H1 (cell line): ENCODE measurements around the gene HYCC1. TPM values are rescaled to one million over a fixed set of nuclear protein-coding genes. Genes with fewer than 3 reads are reported as not detected.

Experiments used
- CTCF ChIA-PET: fragments of 300-600 bp; sonication (Branson Sonifier 250); formaldehyde crosslinking; loops from one replicate; lab custom pipeline; 2021; ENCODE audit not compliant: partially characterized antibody; lab: Charles Lee
- POLR2A ChIA-PET: fragments of 300-600 bp; sonication (Branson Sonifier 250); formaldehyde crosslinking; loops from one replicate; lab custom pipeline; 2021; ENCODE audit warnings: inconsistent platforms; ENCODE audit not compliant: partially characterized antibody; lab: Charles Lee
- DNase-seq, 2 experiments: peaks; one replicate each; pipeline versions ENCODE4 v3.0.0 to v3.0.0-alpha.2; 2010 to 2022; ENCODE audit warnings: low spot score in 2 of 2, low read depth in 1 of 2, mixed read lengths in 1 of 2
- FAIRE-seq: peaks from 2 replicates; lab custom pipeline; 2011; peaks lifted over from hg19 to GRCh38; lab: Jason Lieb, UNC
- H2AFZ ChIP-seq: 2 replicates; pipeline ENCODE4 v1.8.1; 2012; ENCODE audit warnings: low read length, inconsistent platforms
- H2AK5ac ChIP-seq: 2 replicates; pipeline ENCODE4 v1.6.1; 2013; ENCODE audit warnings: low read depth, low read length
- H2BK120ac ChIP-seq: replicated peaks from 2 replicates; pipeline ENCODE3; 2013; ENCODE audit warnings: low read depth, low read length, inconsistent platforms
- H2BK12ac ChIP-seq: 2 replicates; pipeline ENCODE4 v1.6.1; 2013; ENCODE audit warnings: low read depth, low read length
- H2BK15ac ChIP-seq: 2 replicates; pipeline ENCODE4 v1.6.1; 2013; ENCODE audit warnings: low read length
- H2BK20ac ChIP-seq: 2 replicates; pipeline ENCODE4 v1.6.1; 2013; ENCODE audit warnings: low read length
- H2BK5ac ChIP-seq: 2 replicates; pipeline ENCODE4 v1.6.1; 2013; ENCODE audit warnings: low read depth, low read length
- H3K14ac ChIP-seq: 2 replicates; pipeline ENCODE4 v1.6.1; 2013; ENCODE audit warnings: inconsistent platforms; ENCODE audit not compliant: insufficient read length
- H3K18ac ChIP-seq: 2 replicates; pipeline ENCODE4 v1.6.1; 2013; ENCODE audit warnings: low read length; ENCODE audit errors: extremely low read depth
- H3K23ac ChIP-seq: 2 replicates; pipeline ENCODE4 v1.6.1; 2013; ENCODE audit warnings: inconsistent platforms; ENCODE audit not compliant: insufficient read length
- H3K23me2 ChIP-seq: 2 replicates; pipeline ENCODE4 v1.6.1; 2013; ENCODE audit warnings: low read depth, low read length
- H3K27ac ChIP-seq: 2 replicates; pipeline ENCODE4 v1.6.1; 2011; ENCODE audit warnings: low read depth, low read length, inconsistent platforms
- H3K27me3 ChIP-seq, 4 experiments: replicated peaks in 1 of 4; 1 replicate in 1 of 4; 2 replicates in 3 of 4; pipeline versions ENCODE4 v1.6.1 to v1.8.1; 2011 to 2013; ENCODE audit warnings: low read length in 3 of 4, mild to moderate bottlenecking in 3 of 4, inconsistent platforms in 2 of 4, mixed read lengths in 2 of 4, moderate library complexity in 1 of 4; ENCODE audit not compliant: control insufficient read depth in 3 of 4, insufficient read depth in 3 of 4; ENCODE audit errors: extremely low read depth in 1 of 4
- H3K36me3 ChIP-seq, 4 experiments: 2 replicates each; pipeline versions ENCODE4 v1.6.1 to v1.8.1; 2011 to 2013; ENCODE audit warnings: mild to moderate bottlenecking in 4 of 4, low read length in 3 of 4, moderate library complexity in 2 of 4, control low read depth in 1 of 4, inconsistent platforms in 1 of 4; ENCODE audit not compliant: insufficient read depth in 4 of 4, control insufficient read depth in 2 of 4
- H3K4ac ChIP-seq: replicated peaks from 2 replicates; pipeline ENCODE3; 2013; ENCODE audit warnings: low read length, low read depth, mixed read lengths, inconsistent platforms; ENCODE audit not compliant: insufficient read length
- H3K4me1 ChIP-seq, 4 experiments: replicated peaks in 1 of 4; 1 replicate in 1 of 4; 2 replicates in 3 of 4; pipeline versions ENCODE4 v1.6.1 to v1.8.1; 2011 to 2013; ENCODE audit warnings: low read length in 3 of 4, inconsistent platforms in 2 of 4, mixed read lengths in 1 of 4; ENCODE audit not compliant: insufficient read depth in 4 of 4, control insufficient read depth in 3 of 4
- H3K4me2 ChIP-seq, 2 experiments: 2 replicates each; pipeline versions ENCODE4 v1.6.1 to v1.8.1; 2011 to 2013; ENCODE audit warnings: low read depth in 2 of 2, low read length in 2 of 2, control low read depth in 1 of 2, inconsistent platforms in 1 of 2, mild to moderate bottlenecking in 1 of 2; ENCODE audit not compliant: insufficient read depth in 1 of 2
- H3K4me3 ChIP-seq, 4 experiments: fragments of 200-600, 300-600 bp in 1 of 4; sonication (generic), shearing (Covaris generic), sonication (Bioruptor Twin) in 1 of 4; 2 replicates each; pipeline versions ENCODE4 v1.5.1 to v1.8.1; 2011 to 2016; ENCODE audit warnings: low read length in 4 of 4, low read depth in 3 of 4, control low read depth in 2 of 4, inconsistent platforms in 2 of 4, mild to moderate bottlenecking in 2 of 4, mixed read lengths in 1 of 4, moderate library complexity in 1 of 4; ENCODE audit not compliant: insufficient read depth in 2 of 4; ENCODE audit errors: extremely low read depth in 1 of 4
- H3K56ac ChIP-seq: replicated peaks from 2 replicates; pipeline ENCODE3; 2013; ENCODE audit warnings: low read depth, mild to moderate bottlenecking, mixed read lengths, low read length, inconsistent platforms; ENCODE audit not compliant: insufficient read length
- H3K79me1 ChIP-seq: 2 replicates; pipeline ENCODE4 v1.6.1; 2013; ENCODE audit warnings: low read depth, low read length, control low read depth
- H3K79me2 ChIP-seq, 2 experiments: 2 replicates each; pipeline versions ENCODE4 v1.6.1 to v1.8.1; 2012 to 2013; ENCODE audit warnings: low read length in 2 of 2, mild to moderate bottlenecking in 2 of 2, inconsistent platforms in 1 of 2; ENCODE audit not compliant: insufficient read depth in 2 of 2, control insufficient read depth in 1 of 2
- H3K9ac ChIP-seq, 4 experiments: replicated peaks in 1 of 4; 1 replicate in 1 of 4; 2 replicates in 3 of 4; pipeline versions ENCODE4 v1.6.1 to v1.8.1; 2011 to 2013; ENCODE audit warnings: low read depth in 3 of 4, low read length in 3 of 4, control low read depth in 2 of 4, mild to moderate bottlenecking in 2 of 4, moderate library complexity in 2 of 4, inconsistent platforms in 1 of 4; ENCODE audit errors: extremely low read depth in 1 of 4
- H3K9me3 ChIP-seq, 2 experiments: 2 replicates each; pipeline versions ENCODE4 v1.6.1 to v1.8.1; 2012 to 2013; ENCODE audit warnings: mild to moderate bottlenecking in 2 of 2, moderate library complexity in 2 of 2, control low read depth in 1 of 2, inconsistent platforms in 1 of 2, low read depth in 1 of 2, low read length in 1 of 2, mixed read lengths in 1 of 2; ENCODE audit not compliant: insufficient read depth in 2 of 2
- H4K20me1 ChIP-seq, 2 experiments: replicated peaks in 1 of 2; 2 replicates each; pipeline versions ENCODE3 to v1.8.1; 2011 to 2013; ENCODE audit warnings: inconsistent platforms in 2 of 2, low read length in 2 of 2, mild to moderate bottlenecking in 1 of 2; ENCODE audit not compliant: insufficient read depth in 2 of 2, control insufficient read depth in 1 of 2
- H4K5ac ChIP-seq: 2 replicates; pipeline ENCODE4 v1.6.1; 2013; ENCODE audit warnings: low read length, low read depth, mixed read lengths, inconsistent platforms; ENCODE audit not compliant: insufficient read length
- H4K8ac ChIP-seq: 2 replicates; pipeline ENCODE4 v1.8.0; 2013; ENCODE audit warnings: mild to moderate bottlenecking, moderate library complexity, low read length, inconsistent platforms; ENCODE audit not compliant: insufficient read depth; ENCODE audit errors: extremely low read depth
- H4K91ac ChIP-seq: replicated peaks from 2 replicates; pipeline ENCODE3; 2013; ENCODE audit warnings: low read length, mixed read lengths, inconsistent platforms; ENCODE audit not compliant: insufficient read length
- BRCA1 ChIP-seq: IDR thresholded peaks from 2 replicates; pipeline ENCODE4 v1.6.1; 2012; ENCODE audit warnings: low read depth, low read length, improper control_type of control experiment
- CBX8 ChIP-seq: fragments of 300-800, 300-1000 bp; sonication (generic); IDR thresholded peaks from 2 replicates; pipeline ENCODE4 v1.7.1; 2016; ENCODE audit warnings: low read depth, low read length, borderline replicate concordance
- EGR1 ChIP-seq: IDR thresholded peaks from 2 replicates; pipeline ENCODE4 v1.6.1; 2011; ENCODE audit warnings: low read depth, low read length, borderline replicate concordance
- HDAC6 ChIP-seq: IDR thresholded peaks from one replicate; pipeline ENCODE4 v1.7.1; 2012; ENCODE audit warnings: low read depth, mild to moderate bottlenecking, inconsistent platforms, low read length, moderate library complexity
- KDM1A ChIP-seq: fragments of 200-600, 300-600 bp; sonication (generic); IDR thresholded peaks from 2 replicates; pipeline ENCODE4 v1.7.1; 2016; ENCODE audit warnings: mild to moderate bottlenecking, low read length, borderline replicate concordance
- KDM5A ChIP-seq: fragments of 200-600 bp; IDR thresholded peaks from 2 replicates; pipeline ENCODE4 v1.7.1; 2012; ENCODE audit warnings: mild to moderate bottlenecking, low read length, inconsistent platforms, mixed read lengths
- POU5F1 ChIP-seq: IDR thresholded peaks from 2 replicates; pipeline ENCODE4 v1.6.1; 2011; ENCODE audit warnings: low read depth, mild to moderate bottlenecking, low read length, moderate library complexity
- RNF2 ChIP-seq: fragments of 200-900, 300-1000 bp; sonication (generic); IDR thresholded peaks from 2 replicates; pipeline ENCODE4 v1.7.1; 2016; ENCODE audit warnings: borderline replicate concordance, low read depth, mild to moderate bottlenecking, antibody characterized with exemption, low read length; ENCODE audit not compliant: poor library complexity, severe bottlenecking; ENCODE audit errors: missing control alignments
- SRF ChIP-seq: IDR thresholded peaks from 2 replicates; pipeline ENCODE4 v1.6.1; 2011; ENCODE audit warnings: mild to moderate bottlenecking, low read depth, low read length, moderate library complexity
- ZNF274 ChIP-seq: IDR thresholded peaks from 2 replicates; pipeline ENCODE4 v1.7.0; 2012; ENCODE audit warnings: low read length, borderline replicate concordance; ENCODE audit errors: extremely low read depth
- WGBS, 2 experiments: shearing (Covaris generic) in 1 of 2; methylation state at CpG; one replicate each; pipeline versions ENCODE4 v1.1.6 to v1.1.7; 2013 to 2015; ENCODE audit warnings: low lambda C conversion rate in 2 of 2, mixed read lengths in 2 of 2, inconsistent platforms in 1 of 2, low coverage in 1 of 2, missing lambda C conversion rate in 1 of 2; ENCODE audit not compliant: insufficient replicate concordance in 2 of 2, insufficient coverage in 1 of 2, insufficient read length in 1 of 2; ENCODE audit errors: extremely low coverage in 1 of 2, missing lambda C conversion rate in 1 of 2; 5-methylcytosine and 5-hydroxymethylcytosine counted together
- polyA plus RNA-seq, 7 experiments: library from polyadenylated mRNA; depleted of rRNA in 3 of 7; stranded (reverse) in 5 of 7; unstranded in 2 of 7; fragments of >200 nt in 5 of 7; fragments of 200-250 nt in 2 of 7; gene quantifications; 1 replicate in 5 of 7; 2 replicates in 1 of 7; 4 replicates in 1 of 7; pipeline versions ENCODE4 v1.2.1 to v1.2.3, GENCODE V29; 2011 to 2013; ENCODE audit warnings: missing spikeins in 2 of 7, mixed read lengths in 2 of 7
- total RNA-seq: library from RNA; stranded (reverse); fragmentation: NEBNext Ultra II Directional; extraction: Animal tissue kit (Norgen Biotek cat#: 25700); gene quantifications from 2 replicates; pipeline ENCODE4 v1.2.1, GENCODE V29; 2021
- TF ChIP-seq, protein P1 (sequence below): IDR thresholded peaks from 2 replicates; pipeline ENCODE4 v1.6.1; 2011; ENCODE audit warnings: low read length, improper control_type of control experiment
- TF ChIP-seq, protein P2 (sequence below): IDR thresholded peaks from 2 replicates; pipeline ENCODE4 v1.6.1; 2012; ENCODE audit warnings: inconsistent platforms

The HYCC1 gene
- total and polyA plus RNA-seq, 2 of the 8 experiments (the other 6 are each of a cell fraction or from before 2014, with no cell fraction given) = 20.2 to 142 TPM

DNA sequence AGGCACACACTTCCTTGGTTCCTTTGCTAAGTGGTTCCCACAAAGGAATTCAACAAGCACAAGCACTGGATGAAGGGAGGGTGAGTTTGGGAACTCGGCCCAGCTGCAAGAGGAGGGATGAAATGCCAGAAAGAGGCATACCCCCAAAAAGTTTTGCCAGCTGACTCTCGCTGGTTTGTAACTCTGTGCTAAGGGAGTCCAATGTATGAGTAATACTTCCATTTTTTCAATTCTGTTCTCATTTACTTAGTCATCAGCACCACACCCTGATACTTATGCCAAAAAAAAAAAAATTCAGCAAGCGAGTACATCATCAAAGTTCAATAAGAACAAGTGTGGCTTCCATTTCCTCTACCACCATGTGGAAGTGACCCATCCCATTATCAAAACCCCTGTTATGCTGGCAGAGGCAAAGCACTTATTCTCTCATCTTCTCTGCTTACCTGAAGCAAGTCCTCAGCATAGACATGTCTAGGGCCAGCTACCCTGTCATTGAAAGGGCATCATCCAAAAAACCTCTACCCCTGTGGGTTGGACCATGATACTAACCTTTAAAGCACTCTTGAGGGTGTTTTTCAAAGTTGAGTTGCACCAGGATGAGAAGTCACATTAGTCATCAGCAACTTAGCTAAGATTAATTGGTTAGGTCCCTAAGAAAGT lies 6.9 kb upstream of the HYCC1 start:
- no peak overlapping the region for H3K56ac ChIP-seq
- no peak overlapping the region for H4K91ac ChIP-seq
- no peak overlapping the region for H3K18ac ChIP-seq
- H2BK20ac ChIP-seq = no peak overlapping the region
- peaks cover 0 to 5% (median 1%) of the 10 kb centered on the region in 4 experiments; a peak in 3 of 7 replicates for H3K4me1 ChIP-seq
- H2BK15ac ChIP-seq = no peak overlapping the region
- H2AK5ac ChIP-seq = no peak overlapping the region
- H4K20me1 ChIP-seq = no peaks in the 10 kb centered on the region
- H3K4ac ChIP-seq = no peak overlapping the region
- no peaks in the 10 kb centered on the region for H3K79me2 ChIP-seq
- no peak overlapping the region for H2BK120ac ChIP-seq
- no peak overlapping the region for H3K14ac ChIP-seq
- no peak overlapping the region for H4K5ac ChIP-seq
- H3K27ac ChIP-seq = no peak overlapping the region
- H3K23ac ChIP-seq = no peak overlapping the region
- H4K8ac ChIP-seq = no peak overlapping the region
- H3K23me2 ChIP-seq = no peaks in the 10 kb centered on the region
- H3K79me1 ChIP-seq = no peaks in the 10 kb centered on the region
- no peak overlapping the region for H2BK5ac ChIP-seq
- no peak for FAIRE-seq
- no peak overlapping the region for H3K9ac ChIP-seq
- WGBS, 2 experiments = 89% methylated on average over 3 of the region's 3 CpGs; no CpG with 5 or more reads in 1 of the 2 experiments
- H3K4me3 ChIP-seq = no peak overlapping the region
- H3K9me3 ChIP-seq = no peaks in the 10 kb centered on the region
- ChIA-PET CTCF (no interaction called here), POLR2A (no interaction called here)
- no peaks in the 10 kb centered on the region for H3K27me3 ChIP-seq
- TF ChIP-seq EGR1 (no peak), BRCA1 (no peak), HDAC6 (no peak), CBX8 (no peak), KDM5A (no peak), SRF (no peak), KDM1A (no peak), RNF2 (no peak), POU5F1 (no peak), ZNF274 (no peak)
- TF ChIP-seq, protein P1, sequence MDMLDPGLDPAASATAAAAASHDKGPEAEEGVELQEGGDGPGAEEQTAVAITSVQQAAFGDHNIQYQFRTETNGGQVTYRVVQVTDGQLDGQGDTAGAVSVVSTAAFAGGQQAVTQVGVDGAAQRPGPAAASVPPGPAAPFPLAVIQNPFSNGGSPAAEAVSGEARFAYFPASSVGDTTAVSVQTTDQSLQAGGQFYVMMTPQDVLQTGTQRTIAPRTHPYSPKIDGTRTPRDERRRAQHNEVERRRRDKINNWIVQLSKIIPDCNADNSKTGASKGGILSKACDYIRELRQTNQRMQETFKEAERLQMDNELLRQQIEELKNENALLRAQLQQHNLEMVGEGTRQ = no peak
- TF ChIP-seq, protein P2, sequence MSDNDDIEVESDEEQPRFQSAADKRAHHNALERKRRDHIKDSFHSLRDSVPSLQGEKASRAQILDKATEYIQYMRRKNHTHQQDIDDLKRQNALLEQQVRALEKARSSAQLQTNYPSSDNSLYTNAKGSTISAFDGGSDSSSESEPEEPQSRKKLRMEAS = no peak
- peak overlapping the region; percentile 55; the same call in 1 of the 2 replicates for H2AFZ ChIP-seq
- H2BK12ac ChIP-seq = no peak overlapping the region
- H3K4me2 ChIP-seq = no peak overlapping the region
- H3K36me3 ChIP-seq = no peaks in the 10 kb centered on the region
- DNase-seq = no peak
